HEK293T (cell line): Measurements from ENCODE around the gene FOXR1.

Experiments used
- CTBP1 ChIP-seq: fragments of 450-650 bp; IDR thresholded peaks from 2 replicates; pipeline ENCODE4 v1.6.1; 2016; ENCODE audit warnings: borderline replicate concordance
- FOXA1 ChIP-seq: fragments of 450-650 bp; IDR thresholded peaks from 2 replicates; pipeline ENCODE4 v1.6.1; 2016; ENCODE audit warnings: mild to moderate bottlenecking
- FOXK2 ChIP-seq: fragments of 450-650 bp; IDR thresholded peaks from 2 replicates; pipeline ENCODE4 v1.6.1; 2016; ENCODE audit warnings: mild to moderate bottlenecking
- FOXM1 ChIP-seq: fragments of 450-650 bp; IDR thresholded peaks from 2 replicates; pipeline ENCODE4 v1.6.1; 2017; ENCODE audit warnings: mild to moderate bottlenecking, borderline replicate concordance
- HDGF ChIP-seq: fragments of 450-650 bp; IDR thresholded peaks from 2 replicates; pipeline ENCODE4 v1.6.1; 2017; ENCODE audit warnings: antibody characterized with exemption, borderline replicate concordance
- L3MBTL2 ChIP-seq: fragments of 450-650 bp; conservative IDR thresholded peaks from 2 replicates; pipeline ENCODE4 v1.6.1; 2016; ENCODE audit warnings: mild to moderate bottlenecking
- LEF1 ChIP-seq: fragments of 450-650 bp; IDR thresholded peaks from 2 replicates; pipeline ENCODE4 v1.6.1; 2017; ENCODE audit warnings: mild to moderate bottlenecking, borderline replicate concordance
- SP1 ChIP-seq: fragments of 450-650 bp; IDR thresholded peaks from 2 replicates; pipeline ENCODE4 v1.6.1; 2017
- ZNF384 ChIP-seq: fragments of 450-650 bp; IDR thresholded peaks from 2 replicates; pipeline ENCODE4 v1.6.1; 2016

- TF ChIP-seq ZNF384 (no peak), LEF1 (no peak), FOXA1 (no peak), L3MBTL2 (no peak), FOXM1 (no peak), HDGF (no peak), SP1 (no peak), CTBP1 (no peak), FOXK2 (no peak)
Measured at GRCh38 chr11:119024430-119025098, 53.0 kb downstream of the FOXR1 start.
